ENCODE results near the gene PLD3. TPM values are rescaled to one million over a fixed set of nuclear protein-coding genes. Genes with fewer than 3 reads are reported as not detected.

Gene PLD3
- total and polyA plus RNA-seq, 10 donors = 61.3 to 589 (median 250) TPM

- peaks cover 0 to 40% (median 28%) of the 10 kb centered on the region in 6 donors for H3K36me3 ChIP-seq
- H3K27me3 ChIP-seq (replicated peaks in 1 of 7) = no peaks in the 10 kb centered on the region
- H3K4me1 ChIP-seq = peaks cover 0 to 70% (median 23%) of the 10 kb centered on the region in 6 donors
- H3K27ac ChIP-seq = peak overlapping the region in 2 of 8 donors; percentile 52 to 76
- peak overlapping the region in 4 of 8 donors; percentile 22 to 60 (median 36) for H3K4me3 ChIP-seq
- H3K9me3 ChIP-seq = no peaks in the 10 kb centered on the region
- no peak for DNase-seq
- no peak for TF ChIP-seq POLR2AphosphoS5 (IDR thresholded peaks at IDR 0.05)
- no peak for TF ChIP-seq CTCF (IDR thresholded peaks at IDR 0.05 in 8 of 11, conservative IDR thresholded peaks at IDR 0.05 in 3 of 11)
- no peak for TF ChIP-seq POLR2A (IDR thresholded peaks at IDR 0.05)
- 63 to 68% (median 64%) methylated on average over 3 of the region's 3 CpGs for WGBS, 5 donors
- intact Hi-C loops (cut with DNase I; ENCODE audit: low total_unique reads) = no loop called here
Observed at GRCh38 chr19:40365010-40365409, 16.5 kb downstream of the PLD3 start.

GRCh38 chr19:40365613-40366401 lies 17.3 kb downstream of the PLD3 start:
- Histone ChIP-seq H3K27me3 (replicated peaks in 1 of 7) (no peaks in the 10 kb centered on the region), H3K4me3 (peak overlapping the region in 7 of 8 donors; percentile 8 to 60 (median 22)), H3K36me3 (peaks cover 0 to 47% (median 32%) of the 10 kb centered on the region in 6 donors), H3K9me3 (no peaks in the 10 kb centered on the region), H3K4me1 (peaks cover 0 to 66% (median 24%) of the 10 kb centered on the region in 6 donors), H3K27ac (peak overlapping the region in 4 of 8 donors; percentile 52 to 76 (median 68))
- TF ChIP-seq CTCF (IDR thresholded peaks at IDR 0.05 in 8 of 11, conservative IDR thresholded peaks at IDR 0.05 in 3 of 11) (no peak), POLR2AphosphoS5 (IDR thresholded peaks at IDR 0.05) (peak; percentile 53 to 79 (median 78)), POLR2A (IDR thresholded peaks at IDR 0.05) (no peak)
- DNase-seq = peak; percentile 83
- 23 to 30% (median 29%) methylated on average over 19 to 28 of the region's 28 CpGs for WGBS, 5 donors
- intact Hi-C loops (cut with DNase I; ENCODE audit: low total_unique reads) = no loop called here

GRCh38 chr19:40366697-40367561 lies 18.4 kb downstream of the PLD3 start:
- Histone ChIP-seq H3K4me3 (peak overlapping the region in 2 of 8 donors; percentile 38 to 60), H3K27ac (peak overlapping the region in 2 of 8 donors; percentile 76)
- TF ChIP-seq POLR2A (IDR thresholded peaks at IDR 0.05) = no peak
- TF ChIP-seq CTCF (IDR thresholded peaks at IDR 0.05 in 8 of 11, conservative IDR thresholded peaks at IDR 0.05 in 3 of 11) = no peak
- TF ChIP-seq POLR2AphosphoS5 (IDR thresholded peaks at IDR 0.05) = no peak

More at GRCh38 chr19:40366697-40367561, 18.4 kb downstream of the PLD3 start:
- no peak for DNase-seq
- Histone ChIP-seq H3K27me3 (replicated peaks in 1 of 7) (no peaks in the 10 kb centered on the region), H3K36me3 (peaks cover 0 to 58% (median 34%) of the 10 kb centered on the region in 6 donors), H3K9me3 (no peaks in the 10 kb centered on the region), H3K4me1 (peaks cover 0 to 57% (median 21%) of the 10 kb centered on the region in 6 donors)
- WGBS, 5 donors = 81 to 92% (median 87%) methylated on average over 18 to 27 of the region's 27 CpGs
- intact Hi-C loops (cut with DNase I; ENCODE audit: low total_unique reads) = no loop called here

All from spleen (tissue), 11 donors.